Renal cortex interstitium (tissue), 15 donors: Measurements from ENCODE around the gene IL1RAPL1. TPM values are rescaled to one million over a fixed set of nuclear protein-coding genes. Genes with fewer than 3 reads are reported as not detected.

ENCODE experiments used
- DNase-seq, 11 donors: peaks; one replicate each; pipeline ENCODE4 v3.0.0-alpha.2; 2013; ENCODE audit warnings: low read depth in 9 of 11, low spot score in 4 of 11; ENCODE audit errors: extremely low read depth in 1 of 11
- long read RNA-seq, 16 experiments: transcript quantifications; one replicate each; lab custom pipeline, GENCODE V29; 2026
- polyA plus RNA-seq, 3 donors: library from polyadenylated mRNA; unstranded; fragments of 120-200 nt; gene quantifications; one replicate each; pipeline ENCODE4 v1.2.1, GENCODE V29; 2013; ENCODE audit not compliant: insufficient read length in 3 of 3

Gene IL1RAPL1
- polyA plus RNA-seq = 1 to 10 TPM; 2.4 to 2.7 (median 2.6) TPM
- long read RNA-seq, donor 1 = 0 reads
- long read RNA-seq, donor 2 = 0 reads
- long read RNA-seq, donor 3, partial matches to known transcripts = 0 of 1 reads
- long read RNA-seq, donor 3, other reads (novel, unspliced or antisense) = 0 of 1 reads
- long read RNA-seq, donor 4 = 0 reads
- long read RNA-seq, donor 5, partial matches to known transcripts = 0 of 1 reads
- long read RNA-seq, donor 5, other reads (novel, unspliced or antisense) = 0 of 1 reads
- long read RNA-seq, donor 6, partial matches to known transcripts = 0 of 2 reads
- long read RNA-seq, donor 6, other reads (novel, unspliced or antisense) = 0 of 2 reads
- long read RNA-seq, donor 7 = 0 reads
- long read RNA-seq, donor 8 = 0 reads
- long read RNA-seq, donor 9 = 0 reads
- long read RNA-seq, donor 10 = 0 reads
- long read RNA-seq, donor 11, partial matches to known transcripts = 0 of 3 reads
- long read RNA-seq, donor 11, other reads (novel, unspliced or antisense) = 0 of 3 reads
- long read RNA-seq, donor 12 = 0 reads
- long read RNA-seq, donor 13, partial matches to known transcripts = 5 of 5 reads
- long read RNA-seq, donor 13, other reads (novel, unspliced or antisense) = 0 of 5 reads
- long read RNA-seq, donor 14 = 0 reads
- long read RNA-seq, donor 15 = 0 reads
- long read RNA-seq, donor 16, partial matches to known transcripts = 0 of 1 reads
- long read RNA-seq, donor 16, other reads (novel, unspliced or antisense) = 0 of 1 reads

GRCh38 chrX:28586981-28587551 is at the start of gene IL1RAPL1:
Gene IL1RAPL1 (plus strand): TSS chrX:28587446.
- DNase-seq = peak in 4 of 11 donors; percentile 33 to 60 (median 44)

GRCh38 chrX:28542791-28543190 is 44.5 kb upstream of the IL1RAPL1 start:
- peak in 1 of 11 donors; percentile 1 for DNase-seq

- no peak for DNase-seq
Measured at GRCh38 chrX:28549838-28550237, 37.4 kb upstream of the IL1RAPL1 start.

DNA sequence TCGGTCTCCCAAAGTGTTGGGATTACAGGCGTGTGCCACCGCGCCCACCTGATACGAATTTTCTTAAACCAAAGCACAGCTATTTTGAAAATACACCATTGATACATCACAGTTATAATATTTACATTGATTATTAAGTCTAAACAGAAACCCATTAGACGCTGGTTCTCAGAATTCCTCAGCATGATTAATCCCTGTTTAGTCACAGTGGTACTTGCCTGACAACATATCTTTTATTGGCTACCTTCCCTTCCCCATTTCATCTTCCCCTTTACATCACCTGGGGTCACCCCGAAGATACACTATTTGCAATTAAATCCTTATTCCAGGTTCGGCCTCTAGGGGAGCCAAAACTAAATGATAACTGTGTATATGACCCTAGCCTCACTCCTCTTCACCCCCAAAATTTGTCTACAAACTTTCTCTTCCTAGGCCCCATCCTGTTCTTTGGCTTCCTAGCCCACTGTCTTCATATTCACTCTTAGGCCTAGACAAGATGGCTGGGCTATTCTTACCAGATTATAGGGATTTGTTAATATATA is 36.8 kb upstream of the IL1RAPL1 start:
- no peak for DNase-seq

DNA sequence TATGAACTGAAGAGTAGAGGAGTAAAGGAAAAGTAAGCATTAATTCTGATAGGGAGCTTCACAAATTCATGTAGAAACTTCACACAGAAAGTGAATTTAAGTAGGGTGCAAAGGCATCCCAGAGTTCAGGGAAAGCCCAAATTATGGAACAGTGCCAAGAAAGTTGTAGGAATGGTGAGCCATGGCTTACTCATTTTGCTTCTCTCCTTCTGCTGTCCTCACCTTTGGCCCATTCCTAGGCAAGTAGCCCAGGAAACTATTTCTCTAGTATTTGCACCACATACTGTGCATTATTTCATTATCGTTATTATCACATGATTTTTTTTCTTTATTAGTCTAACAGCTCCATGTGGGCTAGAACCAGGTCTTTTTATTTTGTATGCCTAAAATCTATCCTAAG is 34.9 kb upstream of the IL1RAPL1 start:
- DNase-seq = no peak

DNA sequence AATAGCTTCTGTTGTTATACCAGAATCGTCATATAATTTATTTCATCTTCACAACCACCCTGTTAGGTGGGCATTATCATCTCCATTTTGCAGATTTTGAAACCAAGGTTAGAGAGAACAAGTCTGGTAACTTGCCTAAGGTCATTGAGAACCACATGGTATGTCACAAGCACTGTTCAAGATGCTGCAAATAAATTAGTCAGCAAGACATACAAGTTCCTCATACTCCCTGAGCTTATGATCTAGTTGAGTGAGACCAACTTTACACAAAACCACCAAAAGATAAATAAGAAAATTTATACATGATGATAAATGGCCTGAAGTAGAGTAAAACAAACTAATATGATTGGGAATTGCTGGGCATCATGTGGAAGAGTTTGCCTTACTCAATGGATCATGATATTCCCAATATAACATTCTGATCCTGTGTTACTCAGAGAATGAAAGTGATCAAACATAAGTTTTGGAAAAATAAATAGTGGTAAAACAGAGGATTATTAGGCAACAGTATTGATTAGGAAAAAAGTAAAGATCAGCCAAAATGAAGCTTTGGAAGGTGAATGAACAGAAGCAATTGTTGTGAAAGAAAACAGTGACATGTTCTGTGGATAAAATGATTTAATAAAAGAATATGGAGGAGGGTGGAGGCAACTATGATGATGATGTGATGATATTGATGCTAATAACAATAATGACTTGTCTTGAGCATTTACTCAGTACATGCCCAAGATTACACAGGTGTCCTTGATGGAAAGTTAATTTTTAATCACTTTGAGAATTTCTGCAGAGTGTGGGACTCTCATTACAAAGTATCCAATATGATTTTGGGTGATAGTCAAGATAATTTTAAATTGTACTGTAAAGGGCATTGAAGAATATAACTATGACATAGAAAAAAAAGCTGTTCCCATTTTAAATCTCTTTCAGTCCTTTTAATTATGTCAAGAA is 34.1 kb upstream of the IL1RAPL1 start:
- no peak for DNase-seq

- no peak for DNase-seq
Measured at GRCh38 chrX:28576117-28576516, 11.1 kb upstream of the IL1RAPL1 start.

DNA sequence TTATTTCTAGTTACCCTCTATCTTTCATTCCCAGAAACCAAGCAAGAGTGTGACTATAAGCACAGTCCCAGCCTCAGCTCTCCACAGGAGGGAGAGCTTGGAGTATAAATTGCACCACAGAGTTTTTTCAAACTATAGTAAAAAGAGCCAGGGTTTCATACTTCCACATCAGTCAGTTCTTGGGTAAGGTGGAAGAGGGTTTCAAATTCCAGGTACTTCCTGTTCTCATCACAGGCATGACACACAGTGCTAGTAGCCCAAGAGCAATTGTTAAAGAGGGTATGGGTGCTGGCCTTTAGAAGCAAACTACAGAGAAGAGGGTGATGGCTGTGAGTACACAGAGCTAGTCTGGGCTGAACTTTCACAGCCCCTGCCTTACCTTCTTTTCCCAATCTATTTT is 5.7 kb upstream of the IL1RAPL1 start:
- no peak for DNase-seq

DNA sequence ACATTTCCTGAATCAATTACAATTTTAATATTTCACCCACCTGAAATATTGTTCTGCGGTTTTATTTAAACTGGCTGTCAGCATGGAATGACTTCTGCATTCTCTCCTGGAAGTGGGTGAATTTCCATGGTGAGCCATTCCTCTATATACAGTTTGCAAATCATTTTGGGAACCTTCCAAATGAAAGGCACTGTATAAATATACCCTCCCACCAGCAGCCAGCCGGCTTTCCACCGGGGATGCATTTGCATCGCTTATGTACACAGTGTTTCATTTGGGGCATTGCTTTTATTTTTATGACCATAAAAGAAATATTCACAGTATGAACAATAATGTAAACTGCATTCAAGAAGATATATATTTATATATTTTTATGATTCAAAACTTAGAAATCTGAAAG is 4.7 kb upstream of the IL1RAPL1 start:
- DNase-seq = no peak

DNA sequence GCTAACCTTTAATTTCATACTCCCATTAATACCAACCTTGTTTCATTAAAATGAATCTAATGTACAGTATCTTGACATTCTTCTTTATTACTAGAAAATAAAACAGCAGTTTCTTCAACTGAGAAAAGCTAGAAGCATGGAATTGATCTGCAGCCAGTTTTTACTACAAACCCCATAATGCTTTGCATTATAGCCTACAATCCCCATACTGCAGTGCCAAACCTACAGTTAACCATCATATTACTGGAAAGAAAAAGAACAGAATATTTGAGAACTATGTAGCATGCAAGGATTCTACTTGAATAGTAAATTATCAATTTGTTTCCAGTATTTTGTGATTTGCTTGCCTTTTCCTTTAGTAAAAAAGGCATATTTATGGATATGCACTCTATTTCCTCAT is 3.2 kb upstream of the IL1RAPL1 start:
- DNase-seq = no peak

- DNase-seq = no peak
Measured at GRCh38 chrX:28585767-28586166, 1.5 kb upstream of the IL1RAPL1 start.

DNA sequence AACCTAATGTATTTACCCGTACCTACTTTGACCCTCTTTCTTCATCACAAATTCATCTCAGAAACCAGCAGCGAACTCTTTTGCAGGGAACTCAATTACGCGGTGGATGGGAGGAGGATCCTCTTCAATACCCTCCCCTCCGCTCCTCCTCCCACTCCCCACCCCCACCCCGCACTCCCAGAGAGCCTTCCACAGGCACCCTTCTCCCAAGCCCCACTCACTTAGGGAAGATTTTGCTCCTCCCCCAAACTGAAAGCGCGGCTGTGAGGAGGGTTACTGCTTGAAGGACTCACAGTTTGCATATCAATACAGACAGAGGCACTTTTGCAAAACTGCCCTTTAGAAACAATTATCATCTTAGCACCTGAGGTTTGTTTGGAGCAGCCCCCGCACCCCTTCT is 960 bp upstream of the IL1RAPL1 start:
- DNase-seq = peak in 1 of 11 donors; percentile 33

GRCh38 chrX:28589046-28589445 is 1.8 kb downstream of the IL1RAPL1 start:
- no peak for DNase-seq

- DNase-seq = peak in 1 of 11 donors; percentile 24
Measured at GRCh38 chrX:28590396-28590795, 3.1 kb downstream of the IL1RAPL1 start.

GRCh38 chrX:28591542-28591941 is 4.3 kb downstream of the IL1RAPL1 start:
- DNase-seq = no peak

GRCh38 chrX:28595346-28595745 is 8.1 kb downstream of the IL1RAPL1 start:
- no peak for DNase-seq

GRCh38 chrX:28599957-28600356 is 12.7 kb downstream of the IL1RAPL1 start:
- no peak for DNase-seq

DNA sequence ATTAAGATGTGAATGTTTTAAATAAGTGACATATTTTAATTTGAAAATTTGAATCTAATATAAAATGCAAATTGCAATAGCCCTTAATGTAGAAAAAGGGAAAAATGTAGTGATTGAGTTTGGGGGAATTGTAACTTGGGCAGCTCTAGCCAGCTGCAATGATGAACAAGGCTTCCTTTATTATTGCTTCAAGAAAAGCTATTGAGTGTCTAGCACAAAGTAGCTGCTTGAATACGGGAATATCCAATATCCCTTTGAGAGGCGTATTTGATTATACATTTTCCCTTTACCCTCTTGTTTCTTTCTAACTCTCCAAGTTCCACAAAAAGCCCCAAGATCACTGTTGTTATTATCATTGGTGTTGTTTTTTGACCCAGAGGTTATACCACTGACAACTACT is 21.8 kb downstream of the IL1RAPL1 start:
- DNase-seq = no peak
